NT2/D1 (cell line): ENCODE data around the gene ADAMTS18.

Source experiments
- SUZ12 ChIP-seq: IDR thresholded peaks from 2 replicates; pipeline ENCODE4 v1.6.1; 2011; ENCODE audit not compliant: insufficient read length, insufficient read depth; ENCODE audit errors: extremely low read depth
- YY1 ChIP-seq: IDR thresholded peaks from 2 replicates; pipeline ENCODE4 v1.6.1; 2011; ENCODE audit not compliant: insufficient read length, insufficient read depth

- TF ChIP-seq SUZ12, result no peak
- TF ChIP-seq YY1, result no peak
Observed at GRCh38 chr16:77234611-77235010, 200.2 kb downstream of the ADAMTS18 start.
